NCI-H524 (cell line): ENCODE data around the gene PRKAR1B.

Source experiments
- DNase-seq, 2 experiments: peaks; one replicate each; lab custom pipeline; 2025; lab: John Stamatoyannopoulos, UW

Gene PRKAR1B

GRCh38 chr7:721619-722248 is 5.3 kb downstream of the PRKAR1B start:
- no peak for DNase-seq

GRCh38 chr7:716636-717035 is 10.4 kb downstream of the PRKAR1B start:
- DNase-seq, result no peak

- DNase-seq, result no peak
Observed at GRCh38 chr7:716222-716621, 10.9 kb downstream of the PRKAR1B start.

DNA sequence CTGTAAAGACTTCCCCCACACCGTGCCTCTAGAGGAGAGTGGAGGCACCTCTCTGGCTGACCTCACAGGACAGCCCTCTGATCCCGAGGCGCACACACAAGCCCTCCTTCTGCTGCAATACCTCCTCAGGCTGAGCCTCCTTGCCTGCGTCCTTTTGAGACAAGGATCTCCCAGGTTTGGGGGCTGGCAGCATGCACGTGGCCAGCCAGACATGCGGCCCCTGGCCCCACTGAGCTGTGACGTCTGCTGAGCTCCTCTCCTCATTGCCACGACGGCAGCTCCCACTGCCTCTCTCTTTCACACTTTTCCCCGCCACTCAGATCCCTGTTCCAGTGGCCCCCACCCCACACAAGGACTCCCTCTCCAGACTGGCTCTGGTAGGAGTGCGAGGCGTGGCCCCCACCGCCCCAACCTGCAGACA is 12.8 kb downstream of the PRKAR1B start:
- no peak for DNase-seq

- DNase-seq, result no peak
Observed at GRCh38 chr7:713488-714230, 13.4 kb downstream of the PRKAR1B start.

GRCh38 chr7:713139-713457 is 14.0 kb downstream of the PRKAR1B start:
- no peak for DNase-seq

DNA sequence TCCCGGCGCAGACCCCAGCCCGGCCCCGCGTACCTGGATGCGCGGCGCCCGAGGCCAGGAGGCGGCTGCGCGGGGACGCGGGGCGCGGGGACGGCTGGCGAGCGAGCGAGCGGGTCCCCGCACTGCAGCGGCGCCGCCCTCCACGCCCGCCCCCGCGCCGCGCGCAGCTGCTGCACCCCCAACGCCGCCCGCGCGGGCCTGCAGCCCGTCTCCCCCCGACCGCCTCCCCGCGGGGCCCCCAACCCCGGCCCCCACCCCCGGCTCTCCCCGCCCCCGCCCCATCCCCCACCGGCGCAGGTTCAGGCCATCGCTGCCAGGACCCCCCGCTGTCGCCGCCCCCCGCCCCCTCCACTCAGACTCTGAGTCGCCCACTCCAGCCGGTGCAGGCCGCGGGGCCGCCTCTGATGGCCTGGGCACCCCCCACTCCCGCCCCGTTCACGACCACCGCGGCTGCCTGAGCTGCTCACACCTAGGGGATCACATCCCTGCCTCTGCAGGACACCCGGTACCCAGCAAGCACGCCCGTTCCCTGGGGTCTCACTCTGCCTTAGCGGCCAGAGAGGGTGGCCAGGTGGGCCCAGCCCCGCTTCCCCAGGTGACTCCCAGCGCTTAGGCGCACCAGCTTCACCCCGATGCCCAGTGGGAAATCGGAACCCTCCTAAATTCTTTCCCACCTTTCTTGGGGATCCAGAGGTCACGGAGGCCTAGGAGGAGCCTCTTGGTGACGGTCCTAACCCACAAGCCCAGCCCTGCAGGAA is 14.5 kb downstream of the PRKAR1B start:
- no peak for DNase-seq

DNA sequence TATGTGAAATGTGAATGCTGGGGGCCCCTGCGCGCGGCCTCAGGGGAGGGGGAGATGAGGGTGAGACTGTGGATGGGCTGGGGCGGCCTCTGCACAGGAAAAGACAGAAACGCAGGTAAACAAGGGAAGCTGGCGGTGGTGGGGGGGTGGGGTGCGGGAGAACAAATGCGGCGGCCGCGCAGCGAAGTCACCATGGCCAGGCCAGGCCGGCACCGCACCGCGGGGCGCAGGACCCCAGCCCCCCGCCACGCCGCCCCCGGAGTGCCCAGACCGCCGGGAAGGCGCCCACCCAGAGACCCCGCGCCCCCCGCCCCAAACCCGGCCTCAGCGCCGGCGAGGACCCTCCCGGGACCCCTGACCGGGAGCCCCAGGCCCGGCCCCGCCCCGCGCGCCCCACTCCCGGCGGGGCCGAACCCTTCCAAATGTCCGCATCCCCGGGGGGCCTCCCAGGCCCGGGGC is 15.1 kb downstream of the PRKAR1B start:
- no peak for DNase-seq

DNA sequence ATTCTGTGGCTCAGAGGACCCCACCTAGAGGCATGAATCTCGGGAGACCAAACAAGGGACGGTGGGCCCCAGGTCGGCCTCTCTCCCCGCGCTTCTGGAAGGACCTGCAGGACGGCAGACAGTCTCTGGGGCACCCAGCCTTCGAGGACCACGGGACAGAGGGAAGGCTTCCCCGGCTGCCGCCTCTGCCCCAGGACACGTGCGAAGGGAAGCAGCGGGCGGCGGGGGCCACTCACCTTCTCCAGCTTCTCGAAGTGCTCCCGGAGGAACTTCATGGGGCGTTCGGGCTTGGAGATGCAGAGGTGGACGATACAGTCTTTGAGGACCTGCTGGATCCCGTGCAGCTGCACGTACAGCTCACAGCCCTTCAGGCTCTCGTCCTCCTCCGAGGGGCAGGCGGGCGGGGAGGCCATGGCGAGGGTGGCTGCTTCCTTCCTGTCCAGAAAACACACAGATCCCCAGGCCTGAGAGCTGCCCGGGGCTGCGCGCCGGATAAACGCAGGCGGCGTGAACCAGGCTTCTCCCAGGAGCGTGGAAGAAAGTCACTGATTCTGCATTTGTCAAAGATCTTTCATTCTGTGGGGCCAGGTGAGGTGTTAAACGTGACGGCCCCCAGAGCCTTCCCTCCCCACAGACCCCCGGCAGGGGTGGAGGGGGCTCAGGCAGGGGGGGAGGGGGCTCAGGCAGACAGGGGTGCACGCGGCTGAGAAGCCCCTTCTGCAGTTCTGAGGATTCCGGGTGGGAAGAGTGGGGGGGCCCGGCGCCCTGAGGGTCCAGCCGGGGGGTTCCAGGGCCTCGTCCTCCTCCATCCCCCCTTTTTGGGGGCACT is 15.8 kb downstream of the PRKAR1B start:
- no peak for DNase-seq

- DNase-seq, result no peak
Observed at GRCh38 chr7:710161-710560, 16.9 kb downstream of the PRKAR1B start.

DNA sequence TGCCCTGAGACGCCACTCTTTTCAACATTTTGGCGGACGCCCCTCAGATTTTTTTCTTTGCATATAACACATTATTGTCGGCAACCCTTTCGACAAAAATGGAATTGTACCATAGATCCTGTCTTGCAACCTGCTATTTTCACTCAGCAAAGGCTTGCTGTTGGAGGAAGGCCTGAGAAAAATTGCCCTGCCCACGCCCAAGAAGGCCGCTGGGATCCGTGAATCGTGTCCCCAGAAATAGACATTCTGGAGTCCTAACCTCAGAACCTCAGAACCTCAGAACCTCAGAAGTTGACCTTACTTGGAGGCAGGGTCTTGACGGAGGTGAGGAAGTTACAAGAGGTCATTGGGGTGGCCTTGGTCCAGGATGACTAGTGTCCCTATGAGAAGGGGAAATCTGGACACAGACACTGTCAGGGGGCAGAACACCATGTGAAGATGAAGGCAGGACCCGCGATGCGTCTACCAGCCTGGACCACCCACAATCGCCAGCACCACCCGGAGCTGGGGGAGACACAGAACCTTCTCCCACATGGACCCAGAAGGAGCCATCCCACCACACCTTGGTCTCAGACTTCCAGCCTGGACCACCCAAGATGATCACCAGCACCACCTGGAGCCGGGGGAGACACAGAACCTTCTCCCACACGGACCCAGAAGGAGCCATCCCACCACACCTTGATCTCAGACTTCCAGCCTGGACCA is 19.6 kb downstream of the PRKAR1B start:
- DNase-seq, result no peak

- DNase-seq, result no peak
Observed at GRCh38 chr7:706721-707120, 20.4 kb downstream of the PRKAR1B start.

DNA sequence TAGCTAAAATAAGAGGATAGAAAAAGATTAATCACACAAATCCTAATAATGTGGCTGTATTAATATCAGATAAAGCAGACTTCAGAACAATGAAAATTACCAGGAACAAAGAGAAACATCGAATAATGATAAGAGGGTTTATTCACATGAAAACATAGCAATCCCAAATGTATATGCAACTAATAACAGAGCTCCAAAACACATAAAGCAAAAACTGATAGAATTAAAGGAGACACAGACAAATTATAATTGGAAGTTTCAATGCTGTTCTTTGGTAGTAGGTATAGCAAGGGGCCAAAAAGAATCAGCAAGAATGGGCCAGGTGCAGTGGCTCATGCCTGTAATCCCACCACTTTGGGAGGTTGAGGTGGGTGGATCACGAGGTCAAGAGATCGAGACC is 24.0 kb downstream of the PRKAR1B start:
- no peak for DNase-seq

DNA sequence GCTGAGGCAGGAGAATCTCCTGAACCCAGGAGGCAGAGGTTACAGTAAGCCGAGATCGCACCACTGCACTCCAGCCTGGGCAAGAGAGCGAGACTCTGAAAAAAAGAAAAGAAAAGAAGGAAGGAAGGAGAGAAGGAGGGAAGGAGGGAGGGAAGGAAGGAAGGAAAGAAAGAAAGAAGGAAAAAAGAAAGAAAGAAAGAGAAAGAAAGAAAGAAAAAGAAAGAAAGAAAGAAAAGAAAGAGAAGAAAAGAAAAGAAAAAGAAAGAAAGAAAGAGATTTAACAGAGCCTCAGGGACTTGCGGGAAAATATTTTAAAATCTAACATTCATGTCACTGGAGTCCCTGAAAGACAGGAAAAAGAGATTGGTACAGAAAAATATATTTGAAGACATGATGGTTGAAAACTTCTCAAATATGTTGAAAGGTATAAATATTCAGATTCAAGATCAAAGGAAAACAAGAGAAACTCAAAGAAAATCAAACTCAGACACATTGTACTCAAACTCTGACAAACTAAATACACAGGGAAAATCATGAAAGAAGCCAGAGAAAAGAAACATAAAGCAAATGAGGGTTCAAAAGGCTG is 25.9 kb downstream of the PRKAR1B start:
- no peak for DNase-seq

- no peak for DNase-seq
Observed at GRCh38 chr7:699476-700170, 27.5 kb downstream of the PRKAR1B start.

DNA sequence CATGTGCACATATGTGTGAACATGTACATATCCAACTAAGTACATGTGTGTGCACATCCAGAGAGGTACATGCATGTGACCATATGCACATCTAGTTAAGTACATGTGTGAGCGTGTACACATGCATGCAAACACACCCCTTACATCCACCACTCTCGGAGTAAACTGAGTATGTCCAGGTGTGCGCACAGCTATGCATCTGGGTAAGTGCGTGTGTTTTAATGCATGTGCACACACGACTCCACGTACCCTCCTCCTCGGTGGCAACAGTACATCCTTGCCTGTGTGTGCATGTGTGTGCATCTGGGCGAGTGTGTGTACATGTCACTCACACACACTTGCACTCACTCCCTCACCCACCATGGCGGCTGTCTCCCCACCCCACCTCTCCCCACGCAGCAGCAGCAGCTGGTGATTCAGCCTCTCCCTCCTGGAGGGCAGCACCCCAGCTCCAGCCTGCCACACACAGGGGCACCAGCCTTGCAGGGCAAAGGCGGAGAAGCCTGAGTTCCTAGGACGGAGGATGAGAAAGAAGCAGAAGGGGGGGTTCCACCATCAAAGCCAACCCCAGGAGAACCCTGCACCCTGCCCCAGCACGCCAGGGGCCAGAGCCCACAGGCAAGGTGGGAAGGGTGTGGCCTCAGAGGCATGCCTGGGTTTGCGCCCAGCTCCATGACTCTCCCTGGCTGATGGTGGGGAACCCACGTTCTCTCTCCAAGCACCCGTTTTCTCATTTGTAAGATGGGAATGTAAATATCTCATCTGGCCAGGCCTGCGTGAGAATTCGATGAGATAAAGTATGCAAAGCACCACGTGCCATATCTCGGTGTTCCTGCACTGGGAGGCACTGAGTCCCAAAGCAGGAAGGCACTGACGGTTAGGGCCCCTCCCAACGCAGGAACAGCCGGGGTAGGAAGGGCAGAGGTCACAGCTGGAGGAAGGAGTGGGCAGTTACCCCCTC is 28.3 kb downstream of the PRKAR1B start:
- no peak for DNase-seq

GRCh38 chr7:696812-697551 is 30.1 kb downstream of the PRKAR1B start:
- no peak for DNase-seq

DNA sequence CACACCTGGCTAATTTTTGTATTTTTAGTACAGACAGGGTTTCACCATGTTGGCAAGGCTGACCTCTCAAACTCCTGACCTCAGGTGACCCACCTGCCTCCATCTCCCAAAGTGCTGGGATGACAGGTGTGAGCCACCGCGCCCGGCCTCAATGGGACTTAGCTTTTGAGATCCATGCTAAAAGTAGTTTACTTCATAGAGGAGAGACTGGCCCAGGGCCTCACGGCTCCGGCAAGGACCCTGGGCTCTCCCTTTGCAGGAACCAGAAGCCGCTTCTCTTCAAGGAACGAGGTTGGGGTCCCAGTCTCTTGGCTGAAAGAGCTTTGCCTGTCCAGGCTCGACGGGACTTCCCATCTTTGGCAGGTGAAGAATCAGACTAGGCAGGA is 30.7 kb downstream of the PRKAR1B start:
- no peak for DNase-seq

GRCh38 chr7:693280-693679 is 33.8 kb downstream of the PRKAR1B start:
- no peak for DNase-seq
